GM12875 (cell line): ENCODE measurements around the gene ARHGEF10L.

Source experiments
- H3K4me3 ChIP-seq: one replicate; pipeline ENCODE4 v1.5.1; 2011; ENCODE audit warnings: low read depth, low read length, control low read depth
- TF ChIP-seq, protein P1 (sequence below): IDR thresholded peaks from 2 replicates; pipeline ENCODE4 v1.5.1; 2011; ENCODE audit warnings: low read depth, mild to moderate bottlenecking, control low read depth, inconsistent platforms, low read length, moderate library complexity, borderline replicate concordance; ENCODE audit not compliant: insufficient read depth

Gene ARHGEF10L

GRCh38 chr1:17734609-17735008 is 195.1 kb downstream of the ARHGEF10L start:
- TF ChIP-seq, protein P1, sequence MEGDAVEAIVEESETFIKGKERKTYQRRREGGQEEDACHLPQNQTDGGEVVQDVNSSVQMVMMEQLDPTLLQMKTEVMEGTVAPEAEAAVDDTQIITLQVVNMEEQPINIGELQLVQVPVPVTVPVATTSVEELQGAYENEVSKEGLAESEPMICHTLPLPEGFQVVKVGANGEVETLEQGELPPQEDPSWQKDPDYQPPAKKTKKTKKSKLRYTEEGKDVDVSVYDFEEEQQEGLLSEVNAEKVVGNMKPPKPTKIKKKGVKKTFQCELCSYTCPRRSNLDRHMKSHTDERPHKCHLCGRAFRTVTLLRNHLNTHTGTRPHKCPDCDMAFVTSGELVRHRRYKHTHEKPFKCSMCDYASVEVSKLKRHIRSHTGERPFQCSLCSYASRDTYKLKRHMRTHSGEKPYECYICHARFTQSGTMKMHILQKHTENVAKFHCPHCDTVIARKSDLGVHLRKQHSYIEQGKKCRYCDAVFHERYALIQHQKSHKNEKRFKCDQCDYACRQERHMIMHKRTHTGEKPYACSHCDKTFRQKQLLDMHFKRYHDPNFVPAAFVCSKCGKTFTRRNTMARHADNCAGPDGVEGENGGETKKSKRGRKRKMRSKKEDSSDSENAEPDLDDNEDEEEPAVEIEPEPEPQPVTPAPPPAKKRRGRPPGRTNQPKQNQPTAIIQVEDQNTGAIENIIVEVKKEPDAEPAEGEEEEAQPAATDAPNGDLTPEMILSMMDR = no peak
- no peak overlapping the region for H3K4me3 ChIP-seq

DNA sequence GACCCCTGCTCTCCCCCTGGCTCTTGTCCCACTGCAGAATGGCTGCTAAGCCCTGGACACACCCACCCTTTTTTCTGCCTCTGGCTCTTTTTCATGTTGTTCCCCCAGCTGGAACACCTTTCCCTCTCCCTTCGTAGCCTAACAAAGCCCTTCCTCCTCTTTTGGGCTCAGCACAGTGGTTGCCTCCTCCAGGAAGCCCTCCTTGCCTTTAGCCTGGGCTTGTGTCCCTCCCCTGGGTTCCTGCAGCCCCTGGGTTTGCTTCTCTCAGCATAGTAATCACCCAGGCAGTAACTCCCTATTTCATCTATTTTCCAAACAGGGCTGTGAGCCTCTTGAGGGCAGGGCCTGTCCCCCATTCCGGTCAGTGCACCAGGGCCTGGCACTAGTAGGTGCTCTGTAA is 195.8 kb downstream of the ARHGEF10L start:
- H3K4me3 ChIP-seq = no peak overlapping the region
- TF ChIP-seq, protein P1 = no peak

- TF ChIP-seq, protein P1 = no peak
- no peak overlapping the region for H3K4me3 ChIP-seq
Measured at GRCh38 chr1:17735793-17736192, 196.3 kb downstream of the ARHGEF10L start.

- TF ChIP-seq, protein P1 = no peak
- no peak overlapping the region for H3K4me3 ChIP-seq
Measured at GRCh38 chr1:17736625-17737024, 197.1 kb downstream of the ARHGEF10L start.

DNA sequence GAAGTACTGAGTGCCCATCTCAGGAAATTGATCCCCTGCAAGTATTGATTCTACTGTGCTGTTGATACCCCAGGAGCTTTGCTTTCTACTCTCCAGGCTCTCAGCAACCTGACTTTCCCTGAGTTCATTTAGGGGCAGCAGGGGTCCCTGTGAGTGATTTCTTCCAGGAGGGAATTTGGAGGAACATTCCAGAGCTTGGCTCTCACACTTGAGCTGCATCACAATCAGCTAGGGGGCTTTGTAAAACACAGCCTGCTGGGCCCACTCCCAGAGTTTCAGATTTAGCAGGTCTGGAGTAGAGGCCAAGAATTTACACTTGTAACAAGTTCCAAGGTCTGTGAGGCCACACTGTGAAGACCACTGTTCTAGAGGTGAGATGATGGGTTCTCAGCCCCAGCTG is 199.6 kb downstream of the ARHGEF10L start:
- TF ChIP-seq, protein P1 = no peak
- no peak overlapping the region for H3K4me3 ChIP-seq

DNA sequence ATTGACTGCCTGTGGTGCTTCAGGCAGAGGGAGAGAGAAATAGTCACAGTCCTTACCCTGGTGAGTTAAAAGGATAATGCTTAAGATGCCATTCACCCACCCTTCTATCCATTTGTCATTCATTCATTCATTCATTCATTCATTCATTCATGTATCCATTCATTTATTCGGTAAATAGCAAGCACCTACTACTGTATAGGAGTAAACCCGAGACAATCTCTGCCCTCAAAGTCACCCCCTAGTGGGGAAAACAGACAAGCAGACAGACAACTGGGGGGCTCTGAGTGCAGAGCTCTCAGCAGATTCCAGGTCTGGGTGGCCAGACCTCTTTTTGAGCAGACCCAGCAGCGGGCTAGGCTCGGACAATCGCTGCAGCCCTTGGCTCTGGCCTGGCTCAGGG is 201.6 kb downstream of the ARHGEF10L start:
- TF ChIP-seq, protein P1 = no peak
- no peak overlapping the region for H3K4me3 ChIP-seq

GRCh38 chr1:17742583-17742982 is 203.1 kb downstream of the ARHGEF10L start:
- no peak overlapping the region for H3K4me3 ChIP-seq
- TF ChIP-seq, protein P1 = no peak
